K562 (cell line): ENCODE measurements around the gene PLEKHG3. TPM values are rescaled to one million over a fixed set of nuclear protein-coding genes. Genes with fewer than 3 reads are reported as not detected.

Experiments
- ATAC-seq: fragments of 200-7000 bp; cut with Tn5 transposase; 3 replicates; pipeline ENCODE4 v1.9.1; 2020; ENCODE audit warnings: moderate library complexity
- BruUV-seq: library from RNA; stranded (reverse); fragments of 400-500 nt; replicated peaks from 2 replicates; lab custom pipeline; 2021; lab: Mats Ljungman, UMichigan
- CTCF ChIA-PET: fragments of 300-600 bp; formaldehyde crosslinking; extraction: SDS; loops from one replicate; lab custom pipeline; 2021; ENCODE audit warnings: low intra/inter-chr PET ratio; lab: Yijun Ruan, JAX
- POLR2A ChIA-PET: fragments of 300-600, 350-650 bp; sonication (Branson Sonifier 250); formaldehyde crosslinking; extraction: SDS; loops from one replicate; lab custom pipeline; 2021; ENCODE audit warnings: antibody characterized with exemption, inconsistent platforms; lab: Yijun Ruan, JAX
- DNase-seq, 4 experiments: peaks; one replicate each; pipeline versions ENCODE4 v3.0.0 to v3.0.0-alpha.2; 2011 to 2018; ENCODE audit warnings: low spot score in 3 of 4, mixed read lengths in 3 of 4; ENCODE audit errors: extremely low read depth in 1 of 4
- FAIRE-seq: peaks from 2 replicates; lab custom pipeline; 2011; peaks lifted over from hg19 to GRCh38; lab: Jason Lieb, UNC
- H2AFZ ChIP-seq: 2 replicates; pipeline ENCODE4 v1.6.0; 2011; ENCODE audit warnings: low read depth, low read length, control low read depth, inconsistent platforms
- H3K27ac ChIP-seq: fragments of 200-600 bp; 3 replicates; pipeline ENCODE4 v1.8.0; 2011; ENCODE audit warnings: low read depth, mild to moderate bottlenecking, control low read depth, inconsistent platforms, low read length, moderate library complexity, mixed read lengths; ENCODE audit errors: extremely low read depth
- H3K27me3 ChIP-seq, 2 experiments: fragments of 300-600 bp in 1 of 2; 2 replicates in 1 of 2; 3 replicates in 1 of 2; pipeline versions ENCODE4 v1.6.0 to v1.8.0; 2011; ENCODE audit warnings: inconsistent platforms in 2 of 2, low read length in 2 of 2, mild to moderate bottlenecking in 1 of 2, mixed read lengths in 1 of 2, moderate library complexity in 1 of 2; ENCODE audit not compliant: control insufficient read depth in 2 of 2, insufficient read depth in 2 of 2
- H3K36me3 ChIP-seq: fragments of 300-600 bp; 3 replicates; pipeline ENCODE4 v1.8.0; 2011; ENCODE audit warnings: mild to moderate bottlenecking, low read length, inconsistent platforms; ENCODE audit not compliant: control insufficient read depth, insufficient read depth
- H3K4me1 ChIP-seq, 2 experiments: fragments of 200-600 bp in 1 of 2; replicated peaks in 1 of 2; 2 replicates in 1 of 2; 3 replicates in 1 of 2; pipeline versions ENCODE4 v1.5.1 to v1.8.0; 2011; ENCODE audit warnings: inconsistent platforms in 2 of 2, low read length in 2 of 2, mild to moderate bottlenecking in 1 of 2, mixed read lengths in 1 of 2, moderate library complexity in 1 of 2; ENCODE audit not compliant: control insufficient read depth in 2 of 2, insufficient read depth in 2 of 2
- H3K4me2 ChIP-seq: 2 replicates; pipeline ENCODE4 v1.6.1; 2011; ENCODE audit warnings: low read length, control low read depth, inconsistent platforms, mixed read lengths; ENCODE audit not compliant: insufficient read depth
- H3K4me3 ChIP-seq: fragments of 200-600 bp; sonication (generic), shearing (Covaris generic); 2 replicates; pipeline ENCODE4 v1.5.1; 2016; ENCODE audit warnings: control low read depth, inconsistent platforms
- H3K79me2 ChIP-seq: fragments of 200-600 bp; 3 replicates; pipeline ENCODE4 v1.8.0; 2011; ENCODE audit warnings: low read length, inconsistent platforms; ENCODE audit not compliant: control insufficient read depth, insufficient read depth
- H3K9ac ChIP-seq, 2 experiments: 2 replicates each; pipeline versions ENCODE4 v1.6.0 to v1.6.1; 2011; ENCODE audit warnings: low read depth in 2 of 2, low read length in 2 of 2, control low read depth in 1 of 2, inconsistent platforms in 1 of 2, mild to moderate bottlenecking in 1 of 2, mixed read lengths in 1 of 2; ENCODE audit not compliant: insufficient read depth in 1 of 2
- H3K9me1 ChIP-seq: one replicate; pipeline ENCODE4 v1.6.0; 2011; ENCODE audit warnings: inconsistent platforms, mild to moderate bottlenecking, low read length, moderate library complexity; ENCODE audit not compliant: control insufficient read depth, insufficient read depth
- H3K9me3 ChIP-seq: replicated peaks from 2 replicates; pipeline ENCODE4 v1.5.1; 2011; ENCODE audit warnings: low read depth, low read length, inconsistent platforms; ENCODE audit not compliant: control insufficient read depth, insufficient read depth
- H4K20me1 ChIP-seq: replicated peaks from 2 replicates; pipeline ENCODE4 v1.6.1; 2011; ENCODE audit warnings: low read length, inconsistent platforms, mixed read lengths; ENCODE audit not compliant: control insufficient read depth, insufficient read depth
- ATF2 ChIP-seq: sonication (generic); formaldehyde crosslinking; IDR thresholded peaks from 2 replicates; pipeline ENCODE4 v1.8.1; 2022; ENCODE audit warnings: missing genetic modification reagents
- BRD4 ChIP-seq: fragments of 200-600 bp; sonication (generic); IDR thresholded peaks from 2 replicates; pipeline ENCODE4 v1.6.1; 2017; ENCODE audit warnings: inconsistent platforms
- HDAC1 ChIP-seq, 2 experiments: fragments of 450-650 bp; IDR thresholded peaks; 2 replicates each; pipeline ENCODE4 v1.6.1; 2016 to 2017; ENCODE audit warnings: inconsistent platforms in 1 of 2, mild to moderate bottlenecking in 1 of 2, moderate library complexity in 1 of 2
- HNRNPLL ChIP-seq: fragments of 200-400 bp; formaldehyde crosslinking; IDR thresholded peaks from 2 replicates; pipeline ENCODE4 v1.6.1; 2017; ENCODE audit warnings: low read length, low read depth, mild to moderate bottlenecking; ENCODE audit not compliant: poor library complexity, severe bottlenecking
- KDM5B ChIP-seq: fragments of 200-600 bp; sonication (generic); IDR thresholded peaks from 2 replicates; pipeline ENCODE4 v1.6.1; 2012; ENCODE audit warnings: low read depth, mild to moderate bottlenecking, moderate library complexity, low read length, control low read depth, inconsistent platforms; ENCODE audit not compliant: insufficient replicate concordance
- MAFF ChIP-seq: IDR thresholded peaks from 2 replicates; pipeline ENCODE4 v1.6.1; 2012; ENCODE audit warnings: low read length, improper control_type of control experiment
- XRCC3 ChIP-seq: fragments of 450-650 bp; IDR thresholded peaks from 2 replicates; pipeline ENCODE4 v1.6.1; 2017; ENCODE audit warnings: mild to moderate bottlenecking, moderate library complexity
- ZKSCAN3 ChIP-seq: fragments of 250-450 bp; sonication (Bioruptor Pico); IDR thresholded peaks from 2 replicates; pipeline ENCODE4 v1.4.0; 2020
- ZNF12 ChIP-seq: sonication (generic); formaldehyde crosslinking; IDR thresholded peaks from 2 replicates; pipeline ENCODE4 v1.4.0; 2020; ENCODE audit warnings: mild to moderate bottlenecking, missing genetic modification reagents
- ZNF23 ChIP-seq: fragments of 250-450 bp; sonication (Bioruptor Pico); IDR thresholded peaks from 2 replicates; pipeline ENCODE4 v1.4.0; 2020; ENCODE audit warnings: mild to moderate bottlenecking
- whole genome bisulfite sequencing: fragments of 100-300 bp; shearing (Covaris generic); methylation state at CpG from one replicate; pipeline ENCODE4 v1.1.6; 2016; ENCODE audit warnings: low coverage, mixed read lengths; ENCODE audit not compliant: insufficient coverage; ENCODE audit errors: missing lambda C conversion rate; 5-methylcytosine and 5-hydroxymethylcytosine counted together
- in situ Hi-C: fragments of 300-500 bp; cut with MboI; formaldehyde crosslinking; loops from 4 replicates; pipeline ENCODE4 v1.15.0; 2018; ENCODE audit warnings: inconsistent platforms, mixed read lengths
- intact Hi-C: fragments of 100-400 bp; cut with micrococcal nuclease; formaldehyde crosslinking; loops from 2 replicates; pipeline ENCODE4 v1.14.2; 2022
- polyA plus RNA-seq, 8 experiments: library from polyadenylated mRNA; depleted of rRNA in 4 of 8; stranded (reverse) in 5 of 8; unstranded in 3 of 8; fragments of >200 nt; fragmentation: Nextera tagmentation in 2 of 8; fragmentation: Illumina TruSeq in 1 of 8; extraction: Ambion mirVana in 2 of 8; extraction: Trizol in 1 of 8; gene quantifications; 2 replicates each; pipeline versions ENCODE4 v1.2.1 to v1.2.3, GENCODE V29; 2011 to 2014; ENCODE audit warnings: inconsistent platforms in 1 of 8, missing spikeins in 1 of 8
- total RNA-seq, 7 experiments: library from RNA; depleted of rRNA in 6 of 7; stranded (reverse); fragments of >200 nt in 6 of 7; fragmentation: Illumina TruSeq in 2 of 7; extraction: Trizol in 2 of 7; gene quantifications; 2 replicates each; pipeline versions ENCODE4 v1.2.1 to v1.2.3, GENCODE V29; 2011 to 2021; ENCODE audit warnings: low replicate concordance in 1 of 7
- TF ChIP-seq, protein P1 (sequence below): fragments of 200-400 bp; formaldehyde crosslinking; IDR thresholded peaks from 2 replicates; pipeline ENCODE4 v1.6.1; 2017; ENCODE audit warnings: mild to moderate bottlenecking, low read depth, low read length, moderate library complexity
- TF ChIP-seq, protein P2 (sequence below): sonication (generic); formaldehyde crosslinking; IDR thresholded peaks from 2 replicates; pipeline ENCODE4 v1.8.0; 2022; ENCODE audit warnings: mild to moderate bottlenecking, missing genetic modification reagents

Gene PLEKHG3
- total and polyA plus RNA-seq, 9 of the 15 experiments (the other 6 are each of a cell fraction or from before 2014, with no cell fraction given) = 0.04 to 0.16 TPM; not detected in 7

DNA sequence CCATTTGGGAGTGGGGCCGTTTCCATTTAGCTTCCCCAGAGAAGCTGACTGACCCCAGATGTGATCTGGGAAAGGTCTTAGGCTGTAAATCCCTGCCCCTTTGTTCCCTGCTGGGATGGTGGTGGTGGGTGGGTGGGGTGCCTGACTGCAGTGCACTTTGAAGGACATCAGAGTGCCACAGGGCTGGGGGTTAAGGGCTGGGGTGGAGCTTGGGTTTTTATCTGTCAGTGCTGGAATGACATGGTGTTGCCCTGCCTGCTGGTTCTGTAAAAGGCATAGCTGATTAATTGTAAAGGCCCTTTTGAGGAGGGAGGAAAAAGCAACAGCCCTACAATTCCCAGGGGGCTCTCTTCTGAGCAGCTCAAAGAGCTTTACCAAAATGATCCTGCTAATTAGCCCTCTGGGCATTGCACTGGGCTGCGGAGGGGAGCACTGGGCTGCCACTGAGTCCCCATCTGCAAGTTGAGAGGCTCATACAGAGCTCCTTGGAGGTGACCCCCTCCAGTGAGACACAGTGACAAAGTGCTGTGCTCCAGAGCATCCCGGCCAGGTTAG, 21.1 kb downstream of the PLEKHG3 start (continued):
- TF ChIP-seq, protein P1, sequence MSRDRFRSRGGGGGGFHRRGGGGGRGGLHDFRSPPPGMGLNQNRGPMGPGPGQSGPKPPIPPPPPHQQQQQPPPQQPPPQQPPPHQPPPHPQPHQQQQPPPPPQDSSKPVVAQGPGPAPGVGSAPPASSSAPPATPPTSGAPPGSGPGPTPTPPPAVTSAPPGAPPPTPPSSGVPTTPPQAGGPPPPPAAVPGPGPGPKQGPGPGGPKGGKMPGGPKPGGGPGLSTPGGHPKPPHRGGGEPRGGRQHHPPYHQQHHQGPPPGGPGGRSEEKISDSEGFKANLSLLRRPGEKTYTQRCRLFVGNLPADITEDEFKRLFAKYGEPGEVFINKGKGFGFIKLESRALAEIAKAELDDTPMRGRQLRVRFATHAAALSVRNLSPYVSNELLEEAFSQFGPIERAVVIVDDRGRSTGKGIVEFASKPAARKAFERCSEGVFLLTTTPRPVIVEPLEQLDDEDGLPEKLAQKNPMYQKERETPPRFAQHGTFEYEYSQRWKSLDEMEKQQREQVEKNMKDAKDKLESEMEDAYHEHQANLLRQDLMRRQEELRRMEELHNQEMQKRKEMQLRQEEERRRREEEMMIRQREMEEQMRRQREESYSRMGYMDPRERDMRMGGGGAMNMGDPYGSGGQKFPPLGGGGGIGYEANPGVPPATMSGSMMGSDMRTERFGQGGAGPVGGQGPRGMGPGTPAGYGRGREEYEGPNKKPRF = no peak
- TF ChIP-seq, all 486 proteins: peak for 0

GRCh38 chr14:64725879-64726584, 21.8 kb downstream of the PLEKHG3 start:
- H3K36me3 ChIP-seq = no peaks in the 10 kb centered on the region
- intact Hi-C loops (no loop called here), in situ Hi-C loops (no loop called here)
- no peak overlapping the region for H3K9ac ChIP-seq
- BruUV-seq = no TSS peak
- H3K4me2 ChIP-seq = no peak overlapping the region
- ATAC-seq = no peak
- no peaks in the 10 kb centered on the region for H3K79me2 ChIP-seq
- H4K20me1 ChIP-seq = no peaks in the 10 kb centered on the region
- H3K9me1 ChIP-seq = no peaks in the 10 kb centered on the region
- no peak overlapping the region for H3K27ac ChIP-seq
- no peak overlapping the region for H3K4me3 ChIP-seq
- DNase-seq = no peak
- ChIA-PET POLR2A (no interaction called here), CTCF (no interaction called here)
- peaks cover 4 to 64% of the 10 kb centered on the region in 2 experiments; a peak in 3 of 5 replicates for H3K27me3 ChIP-seq
- no peaks in the 10 kb centered on the region for H3K9me3 ChIP-seq
- H3K4me1 ChIP-seq = no peaks in the 10 kb centered on the region; a peak in 1 of 5 replicates
- 4% methylated on average over 4 of the region's 6 CpGs for WGBS
- FAIRE-seq = no peak
- no peak overlapping the region for H2AFZ ChIP-seq
- TF ChIP-seq, protein P2, sequence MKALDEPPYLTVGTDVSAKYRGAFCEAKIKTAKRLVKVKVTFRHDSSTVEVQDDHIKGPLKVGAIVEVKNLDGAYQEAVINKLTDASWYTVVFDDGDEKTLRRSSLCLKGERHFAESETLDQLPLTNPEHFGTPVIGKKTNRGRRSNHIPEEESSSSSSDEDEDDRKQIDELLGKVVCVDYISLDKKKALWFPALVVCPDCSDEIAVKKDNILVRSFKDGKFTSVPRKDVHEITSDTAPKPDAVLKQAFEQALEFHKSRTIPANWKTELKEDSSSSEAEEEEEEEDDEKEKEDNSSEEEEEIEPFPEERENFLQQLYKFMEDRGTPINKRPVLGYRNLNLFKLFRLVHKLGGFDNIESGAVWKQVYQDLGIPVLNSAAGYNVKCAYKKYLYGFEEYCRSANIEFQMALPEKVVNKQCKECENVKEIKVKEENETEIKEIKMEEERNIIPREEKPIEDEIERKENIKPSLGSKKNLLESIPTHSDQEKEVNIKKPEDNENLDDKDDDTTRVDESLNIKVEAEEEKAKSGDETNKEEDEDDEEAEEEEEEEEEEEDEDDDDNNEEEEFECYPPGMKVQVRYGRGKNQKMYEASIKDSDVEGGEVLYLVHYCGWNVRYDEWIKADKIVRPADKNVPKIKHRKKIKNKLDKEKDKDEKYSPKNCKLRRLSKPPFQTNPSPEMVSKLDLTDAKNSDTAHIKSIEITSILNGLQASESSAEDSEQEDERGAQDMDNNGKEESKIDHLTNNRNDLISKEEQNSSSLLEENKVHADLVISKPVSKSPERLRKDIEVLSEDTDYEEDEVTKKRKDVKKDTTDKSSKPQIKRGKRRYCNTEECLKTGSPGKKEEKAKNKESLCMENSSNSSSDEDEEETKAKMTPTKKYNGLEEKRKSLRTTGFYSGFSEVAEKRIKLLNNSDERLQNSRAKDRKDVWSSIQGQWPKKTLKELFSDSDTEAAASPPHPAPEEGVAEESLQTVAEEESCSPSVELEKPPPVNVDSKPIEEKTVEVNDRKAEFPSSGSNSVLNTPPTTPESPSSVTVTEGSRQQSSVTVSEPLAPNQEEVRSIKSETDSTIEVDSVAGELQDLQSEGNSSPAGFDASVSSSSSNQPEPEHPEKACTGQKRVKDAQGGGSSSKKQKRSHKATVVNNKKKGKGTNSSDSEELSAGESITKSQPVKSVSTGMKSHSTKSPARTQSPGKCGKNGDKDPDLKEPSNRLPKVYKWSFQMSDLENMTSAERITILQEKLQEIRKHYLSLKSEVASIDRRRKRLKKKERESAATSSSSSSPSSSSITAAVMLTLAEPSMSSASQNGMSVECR (CRISPR knock-in tag) = no peak
- TF ChIP-seq HNRNPLL (no peak), XRCC3 (no peak), ATF2 (CRISPR knock-in tag) (no peak), ZNF23 (no peak), HDAC1 (IDR thresholded peaks at IDR 0.05) (no peak), ZNF12 (CRISPR knock-in tag) (no peak), BRD4 (no peak), MAFF (no peak), KDM5B (no peak), ZKSCAN3 (CRISPR knock-in tag) (no peak)
